Skin epidermis (tissue), 12 donors: ENCODE results near the gene GGCX.

Experiments used
- H3K27ac ChIP-seq, 21 experiments: fragments of 200-600 bp; sonication (generic) in 11 of 21; one replicate each; pipeline ENCODE4 v1.5.0; 2020; ENCODE audit warnings: mild to moderate bottlenecking in 3 of 21, inconsistent platforms in 2 of 21, moderate library complexity in 2 of 21
- H3K4me3 ChIP-seq, 7 experiments: fragments of 200-600 bp; sonication (generic) in 2 of 7; one replicate each; pipeline ENCODE4 v1.5.0; 2020; ENCODE audit warnings: inconsistent platforms in 2 of 7, mild to moderate bottlenecking in 2 of 7, moderate library complexity in 1 of 7

Gene GGCX

GRCh38 chr2:85528355-85528754 lies 32.9 kb downstream of the GGCX start:
- Histone ChIP-seq H3K27ac (no peak overlapping the region), H3K4me3 (no peak overlapping the region)

GRCh38 chr2:85527787-85528186 lies 33.5 kb downstream of the GGCX start:
- Histone ChIP-seq H3K27ac (no peak overlapping the region), H3K4me3 (no peak overlapping the region)

- H3K4me3 ChIP-seq: no peak overlapping the region
- H3K27ac ChIP-seq: peak overlapping the region in 1 of 21 experiments; percentile 6
Measured at GRCh38 chr2:85525567-85525966, 35.7 kb downstream of the GGCX start.

GRCh38 chr2:85525029-85525428 lies 36.3 kb downstream of the GGCX start:
- H3K27ac ChIP-seq: peak overlapping the region in 5 of 21 experiments; percentile 6 to 55 (median 23)
- no peak overlapping the region for H3K4me3 ChIP-seq

- H3K27ac ChIP-seq: peak overlapping the region in 9 of 21 experiments; percentile 9 to 55 (median 34)
- no peak overlapping the region for H3K4me3 ChIP-seq
Measured at GRCh38 chr2:85524336-85524908, 36.9 kb downstream of the GGCX start.

GRCh38 chr2:85523903-85524335 lies 37.4 kb downstream of the GGCX start:
- Histone ChIP-seq H3K4me3 (no peak overlapping the region), H3K27ac (peak overlapping the region in 10 of 21 experiments; percentile 9 to 55 (median 33))

- H3K27ac ChIP-seq: peak overlapping the region in 1 of 21 experiments; percentile 32
- no peak overlapping the region for H3K4me3 ChIP-seq
Measured at GRCh38 chr2:85523062-85523902, 38.0 kb downstream of the GGCX start.

- no peak overlapping the region for H3K4me3 ChIP-seq
- H3K27ac ChIP-seq: no peak overlapping the region
Measured at GRCh38 chr2:85522090-85522647, 39.1 kb downstream of the GGCX start.

GRCh38 chr2:85516653-85517389 lies 44.5 kb downstream of the GGCX start:
- Histone ChIP-seq H3K4me3 (no peak overlapping the region), H3K27ac (no peak overlapping the region)

- no peak overlapping the region for H3K27ac ChIP-seq
- no peak overlapping the region for H3K4me3 ChIP-seq
Measured at GRCh38 chr2:85514323-85514722, 47.0 kb downstream of the GGCX start.

- Histone ChIP-seq H3K27ac (peak overlapping the region in 8 of 21 experiments; percentile 5 to 65 (median 25)), H3K4me3 (no peak overlapping the region)
Measured at GRCh38 chr2:85511008-85511811, 50.1 kb downstream of the GGCX start.

GRCh38 chr2:85506768-85507181 lies 54.5 kb downstream of the GGCX start:
- H3K27ac ChIP-seq: peak overlapping the region in 13 of 21 experiments; percentile 8 to 83 (median 50)
- H3K4me3 ChIP-seq: no peak overlapping the region

- H3K27ac ChIP-seq: peak overlapping the region in 17 of 21 experiments; percentile 2 to 83 (median 60)
- H3K4me3 ChIP-seq: no peak overlapping the region
Measured at GRCh38 chr2:85505551-85506238, 55.6 kb downstream of the GGCX start.

- Histone ChIP-seq H3K4me3 (no peak overlapping the region), H3K27ac (peak overlapping the region in 20 of 21 experiments; percentile 2 to 83 (median 47))
Measured at GRCh38 chr2:85504778-85505261, 56.5 kb downstream of the GGCX start.

GRCh38 chr2:85503851-85504777 lies 57.2 kb downstream of the GGCX start:
- H3K27ac ChIP-seq: peak overlapping the region in 19 of 21 experiments; percentile 8 to 83 (median 46)
- H3K4me3 ChIP-seq: no peak overlapping the region

GRCh38 chr2:85503168-85503850 lies 58.0 kb downstream of the GGCX start:
- Histone ChIP-seq H3K4me3 (no peak overlapping the region), H3K27ac (peak overlapping the region in 16 of 21 experiments; percentile 8 to 83 (median 46))

GRCh38 chr2:85502720-85503119 lies 58.6 kb downstream of the GGCX start:
- Histone ChIP-seq H3K27ac (peak overlapping the region in 6 of 21 experiments; percentile 20 to 83 (median 44)), H3K4me3 (no peak overlapping the region)
